HG02973 (cell line): ENCODE results near the gene USP1.
A peak's percentile ranks its signal among the peaks of the same experiment; 100 is the strongest.

Source experiments
- ATAC-seq: cut with Tn5 transposase; IDR thresholded peaks from one replicate; pipeline ENCODE4 v1.9.1; 2021; ENCODE audit warnings: moderate library complexity; ENCODE audit not compliant: unreplicated experiment

USP1 gene

DNA sequence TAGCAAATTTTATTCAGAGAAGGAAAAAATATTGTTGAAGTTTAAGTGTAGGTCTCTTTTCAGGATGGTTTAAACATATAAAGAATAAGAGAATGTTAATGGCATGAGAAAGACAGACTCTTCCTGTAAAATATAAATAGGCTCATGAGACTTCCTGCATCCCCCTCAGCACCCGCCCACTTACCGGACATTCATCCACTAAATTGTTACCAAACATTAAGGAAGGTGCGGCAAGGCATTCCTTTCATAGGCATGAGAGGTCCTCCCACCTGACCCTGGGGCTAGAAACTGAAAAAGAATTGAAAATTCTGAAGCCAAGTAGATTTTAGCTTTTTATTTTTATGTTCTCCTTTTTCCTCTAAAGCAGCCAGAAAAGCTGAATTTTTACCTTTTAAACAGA lies 10.6 kb upstream of the USP1 start:
- ATAC-seq: no peak

DNA sequence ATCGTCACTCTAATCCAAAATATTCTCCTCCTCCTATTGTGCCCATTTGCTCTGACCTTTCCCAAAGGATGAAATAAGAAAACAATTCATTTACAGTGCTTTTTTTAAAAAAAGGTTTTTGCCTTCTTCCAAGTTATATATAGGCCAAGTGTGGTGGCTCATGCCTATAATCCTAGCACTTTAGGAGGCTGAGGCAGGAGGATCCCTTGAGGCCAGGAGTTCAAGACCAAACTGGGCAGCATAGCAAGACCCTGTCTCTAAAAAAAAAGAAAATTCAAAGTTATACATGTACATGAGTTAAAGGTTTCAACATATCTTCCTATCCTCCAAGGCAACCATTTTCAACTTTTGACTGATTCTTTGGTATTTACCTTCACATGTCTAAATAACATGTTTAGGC lies 10.1 kb upstream of the USP1 start:
- no peak for ATAC-seq

DNA sequence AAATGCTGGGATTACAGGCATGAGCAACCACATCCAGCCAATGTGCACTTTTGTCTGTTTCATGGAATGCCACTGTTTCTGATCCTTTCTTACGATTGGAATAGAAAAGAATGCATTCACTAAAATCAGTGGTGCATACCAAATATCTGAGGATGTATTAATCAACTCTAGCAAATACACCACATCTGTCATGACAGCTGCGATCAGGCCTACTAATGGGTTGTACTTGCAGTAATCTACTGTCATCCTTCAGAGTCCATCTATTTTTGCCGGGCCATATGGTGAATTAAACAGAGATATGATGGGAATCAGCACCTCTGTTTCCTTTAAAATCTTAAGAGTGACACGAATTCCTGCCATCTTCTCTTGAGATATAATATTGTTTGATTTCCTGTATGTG lies 8.5 kb upstream of the USP1 start:
- no peak for ATAC-seq

DNA sequence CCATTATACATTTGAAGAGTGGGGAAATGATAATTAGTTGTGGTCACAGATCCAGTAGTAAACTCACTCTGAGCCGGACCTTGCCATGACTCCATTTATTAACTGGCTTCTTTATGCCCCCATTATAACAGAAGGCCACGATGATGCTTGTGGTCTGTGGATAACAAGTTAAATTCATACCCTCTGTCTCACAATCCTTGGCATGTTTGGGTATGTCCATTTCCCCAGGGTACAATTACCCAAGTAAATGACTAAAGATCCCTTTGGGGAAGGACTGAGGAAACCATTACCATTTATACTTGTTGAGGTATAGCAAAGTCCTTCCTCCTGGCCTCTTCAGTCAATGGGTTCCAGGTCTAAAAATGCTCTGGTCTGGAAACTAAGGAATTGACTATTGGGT lies 7.3 kb upstream of the USP1 start:
- no peak for ATAC-seq

DNA sequence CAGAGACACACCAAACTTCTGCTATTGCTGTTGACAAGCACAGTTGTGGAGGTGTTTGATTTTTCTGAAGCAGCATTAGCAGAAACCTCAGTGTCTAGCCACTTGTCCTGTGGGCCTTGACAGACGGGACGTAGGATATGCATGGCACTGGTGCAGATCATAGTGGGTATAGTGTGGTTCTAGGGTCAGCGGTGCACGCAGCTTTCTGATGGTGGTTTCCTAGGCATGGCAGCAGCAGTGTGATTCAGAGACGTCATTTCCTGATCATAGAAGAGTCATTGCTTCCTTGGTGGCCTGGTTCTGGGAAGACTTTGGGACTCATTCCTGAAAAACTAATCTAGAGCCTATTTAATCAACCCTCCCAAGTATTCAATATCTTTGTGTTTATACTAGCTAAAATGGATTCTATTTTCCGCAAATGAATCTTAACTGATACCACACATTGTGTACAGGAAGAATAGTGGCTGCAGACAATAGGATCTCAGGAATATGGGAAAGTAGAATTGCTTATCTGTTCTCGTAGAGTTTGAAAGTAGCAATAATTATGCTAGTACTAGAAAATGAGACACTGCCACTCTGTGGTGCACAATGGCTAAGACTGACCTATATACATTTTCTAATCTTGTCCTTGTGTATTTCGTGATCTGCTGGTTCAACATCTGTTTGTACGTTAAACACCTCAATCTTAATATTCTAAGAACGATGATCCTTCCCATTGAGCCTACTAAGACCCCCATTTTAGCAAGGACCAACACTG lies 2.8 kb upstream of the USP1 start:
- ATAC-seq: no peak

DNA sequence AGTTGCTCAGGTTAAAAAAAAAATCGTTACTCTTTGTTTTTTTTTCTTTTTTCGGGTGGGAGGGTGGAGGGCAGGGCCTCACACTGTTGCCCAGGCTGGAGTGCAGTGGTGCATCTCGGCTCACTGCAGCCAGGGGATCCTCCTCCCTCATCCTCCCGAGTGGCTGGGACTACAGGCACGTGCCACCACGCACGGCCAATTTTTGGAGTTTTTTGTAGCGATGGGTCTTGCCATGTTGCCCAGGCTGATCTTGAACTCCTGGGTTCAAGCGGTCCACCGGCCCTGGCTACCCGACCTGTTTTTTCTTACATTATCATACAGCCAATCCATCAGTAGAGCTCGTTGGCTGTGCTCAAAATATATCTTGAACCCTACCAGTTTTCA lies 2.2 kb upstream of the USP1 start:
- no peak for ATAC-seq

DNA sequence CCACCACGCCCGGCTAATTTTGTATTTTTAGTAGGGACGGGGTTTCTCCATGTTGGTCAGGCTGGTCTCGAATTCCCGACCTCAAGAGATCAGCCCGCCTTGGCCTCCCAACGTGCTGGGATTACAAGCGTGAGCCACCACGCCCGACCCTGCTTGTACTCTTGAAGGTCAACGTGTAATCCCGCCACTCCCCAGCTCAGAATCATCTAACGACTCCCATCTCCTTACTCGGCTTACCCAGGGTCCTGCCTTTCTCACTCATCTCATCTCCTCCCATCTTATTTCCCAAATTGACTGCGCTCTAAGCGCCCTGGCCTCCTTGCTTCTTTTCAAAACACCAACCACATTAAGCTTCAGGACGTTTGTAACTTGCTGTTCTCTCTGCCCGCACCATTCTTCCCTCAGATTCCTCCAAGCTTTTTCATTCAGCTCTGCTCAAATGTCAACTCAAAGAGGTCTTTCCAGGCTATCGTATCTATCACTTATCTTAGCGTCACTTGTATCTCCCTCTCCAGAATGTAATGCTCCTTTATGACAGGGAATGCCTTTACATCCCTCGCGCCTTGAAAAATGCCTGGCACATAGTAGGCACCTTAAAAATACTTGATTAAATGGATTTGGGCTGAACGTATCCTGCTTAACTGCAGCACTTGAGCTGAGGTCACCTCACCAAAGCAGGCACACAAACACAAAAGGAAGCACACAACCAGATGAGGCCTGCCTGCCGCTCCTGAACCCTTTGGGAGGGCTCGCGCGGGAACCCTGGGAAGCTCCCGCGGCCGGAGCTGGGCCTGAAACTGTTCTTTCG lies 1.4 kb upstream of the USP1 start:
- ATAC-seq: no peak

DNA sequence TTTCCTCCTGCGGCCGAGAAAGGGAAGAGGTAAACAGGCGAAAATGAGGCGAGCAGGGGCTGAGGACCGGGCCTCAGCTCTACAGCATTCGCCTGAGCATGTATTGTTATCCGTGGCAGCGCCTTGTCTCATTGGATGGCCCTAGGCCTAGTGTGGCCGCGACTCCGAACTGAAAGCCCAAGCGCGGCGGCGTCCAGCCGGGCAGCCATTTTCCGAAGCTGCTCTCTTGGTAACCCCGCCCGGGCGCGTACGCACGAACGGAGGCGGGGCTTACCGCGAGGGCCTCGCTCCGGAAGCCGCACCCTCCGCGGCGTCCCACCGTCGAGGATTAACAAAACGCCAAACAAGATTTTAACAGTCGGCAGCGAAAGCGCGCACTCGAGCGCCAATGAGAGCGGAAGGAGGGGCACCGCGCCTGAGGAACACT lies 797 bp upstream of the USP1 start:
- ATAC-seq: peak; percentile 53

DNA sequence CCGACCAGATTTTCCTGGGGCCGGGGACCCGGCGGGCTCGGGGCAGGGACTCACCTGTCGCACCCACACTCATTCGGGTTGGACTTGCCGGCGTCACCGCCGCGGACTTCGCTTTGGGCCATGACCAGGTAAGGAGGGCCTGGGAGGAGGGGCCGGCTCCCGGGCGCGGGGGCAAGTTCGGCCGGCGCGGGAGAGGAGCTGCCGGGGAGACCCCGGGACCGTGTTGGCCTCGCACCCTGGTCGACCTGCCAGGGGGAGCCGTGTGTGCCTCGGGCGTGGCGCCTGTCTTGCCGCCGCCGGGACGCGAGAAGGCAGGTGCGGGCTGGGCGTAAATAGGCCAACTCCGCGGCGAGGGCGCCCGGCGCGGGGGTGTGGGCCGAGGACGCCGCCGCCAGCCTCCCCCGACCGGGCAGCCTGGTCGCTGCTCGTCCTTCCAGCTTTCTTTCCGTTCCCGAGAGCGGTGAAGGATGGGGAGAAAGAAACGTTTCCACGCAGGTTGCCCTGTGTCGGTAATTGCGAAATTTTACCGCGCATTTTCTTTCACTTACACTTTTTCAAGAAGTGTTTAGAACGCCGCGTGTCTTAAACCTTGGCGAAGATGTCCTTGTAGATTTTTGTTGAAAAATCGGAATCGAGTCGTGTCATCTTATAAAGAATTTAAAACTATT lies 558 bp downstream of the USP1 start:
- no peak for ATAC-seq

DNA sequence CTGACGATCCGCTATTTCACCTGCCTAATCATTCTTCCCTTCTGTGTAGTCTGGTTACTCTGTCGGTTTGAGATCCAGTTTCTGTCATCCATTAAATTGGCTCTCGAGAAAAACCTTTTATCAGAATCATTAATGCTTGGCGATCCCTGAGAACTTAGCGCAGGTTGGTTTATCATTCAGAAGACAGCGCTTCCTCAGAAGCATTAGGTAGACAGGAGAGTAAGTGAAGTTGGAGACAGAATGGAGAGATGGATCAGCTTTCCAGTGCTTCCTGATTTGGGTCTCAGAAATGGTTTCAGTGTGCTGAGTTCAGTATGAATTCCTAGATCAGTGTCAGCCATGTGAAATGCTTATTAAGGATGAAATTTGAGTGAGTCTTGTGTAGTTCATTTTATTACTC lies 1.3 kb downstream of the USP1 start:
- no peak for ATAC-seq

DNA sequence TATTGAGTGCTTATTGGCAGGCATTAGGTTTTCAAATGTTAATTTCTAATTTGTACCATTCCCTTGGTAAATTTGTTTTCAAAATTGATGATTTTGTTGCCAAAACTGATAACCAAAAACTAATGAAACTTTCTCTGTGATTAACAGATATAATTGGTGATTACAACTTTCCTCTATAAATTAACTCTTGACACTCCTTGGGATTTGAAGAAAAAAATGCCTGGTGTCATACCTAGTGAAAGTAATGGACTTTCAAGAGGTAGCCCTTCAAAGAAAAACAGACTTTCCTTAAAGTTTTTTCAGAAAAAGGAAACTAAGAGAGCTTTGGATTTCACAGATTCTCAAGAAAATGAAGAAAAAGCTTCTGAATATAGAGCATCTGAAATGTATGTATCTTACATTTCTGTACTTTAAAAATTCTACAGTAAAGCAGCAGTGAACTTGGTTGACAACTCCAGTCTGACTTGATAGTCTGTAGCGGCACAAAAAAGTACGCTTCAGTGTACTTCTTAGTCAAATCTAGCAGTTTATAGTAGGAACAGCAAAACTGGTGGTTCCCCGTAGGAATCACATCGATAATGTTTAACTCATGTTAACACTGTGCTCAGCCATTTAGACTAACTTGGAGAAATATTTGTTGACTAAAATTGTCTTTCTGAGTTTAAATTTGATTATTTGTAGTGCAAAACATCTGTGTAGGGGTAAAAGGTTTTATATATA lies 3.0 kb downstream of the USP1 start:
- peak; percentile 30 for ATAC-seq

DNA sequence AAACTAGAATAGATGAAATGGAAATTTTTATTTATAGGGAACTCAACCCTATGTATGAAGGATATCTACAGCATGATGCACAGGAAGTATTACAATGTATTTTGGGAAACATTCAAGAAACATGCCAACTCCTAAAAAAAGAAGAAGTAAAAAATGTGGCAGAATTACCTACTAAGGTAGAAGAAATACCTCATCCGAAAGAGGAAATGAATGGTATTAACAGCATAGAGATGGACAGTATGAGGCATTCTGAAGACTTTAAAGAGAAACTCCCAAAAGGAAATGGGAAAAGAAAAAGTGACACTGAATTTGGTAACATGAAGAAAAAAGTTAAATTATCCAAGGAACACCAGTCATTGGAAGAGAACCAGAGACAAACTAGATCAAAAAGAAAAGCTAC lies 7.9 kb downstream of the USP1 start:
- ATAC-seq: no peak

DNA sequence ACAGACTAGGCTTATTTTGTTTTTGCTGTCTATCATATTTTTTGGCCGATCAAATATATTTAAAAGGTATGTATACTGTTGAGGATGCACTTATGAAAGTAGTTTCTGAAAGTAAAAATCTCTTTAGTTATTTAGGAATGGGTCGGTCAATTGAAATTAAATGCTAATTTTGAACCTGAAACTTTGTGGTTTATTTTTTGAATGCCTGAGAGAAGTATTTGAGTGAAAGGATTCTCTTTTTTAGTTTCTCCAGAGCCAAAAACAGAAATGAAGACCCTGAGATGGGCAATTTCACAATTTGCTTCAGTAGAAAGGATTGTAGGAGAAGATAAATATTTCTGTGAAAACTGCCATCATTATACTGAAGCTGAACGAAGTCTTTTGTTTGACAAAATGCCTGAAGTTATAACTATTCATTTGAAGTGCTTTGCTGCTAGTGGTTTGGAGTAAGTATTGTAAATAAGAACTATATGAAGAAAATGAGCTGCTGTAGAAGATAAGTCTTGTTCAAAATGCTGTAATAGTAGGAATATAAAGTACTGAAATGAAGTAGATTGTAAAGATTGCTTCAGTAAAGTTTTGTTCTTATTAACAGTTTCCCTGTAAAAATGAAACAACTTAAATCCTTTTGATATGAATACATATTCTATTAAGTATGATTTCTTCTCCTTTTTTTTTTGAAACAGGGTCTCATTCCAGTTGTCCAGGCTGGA lies 11.5 kb downstream of the USP1 start:
- no peak for ATAC-seq

DNA sequence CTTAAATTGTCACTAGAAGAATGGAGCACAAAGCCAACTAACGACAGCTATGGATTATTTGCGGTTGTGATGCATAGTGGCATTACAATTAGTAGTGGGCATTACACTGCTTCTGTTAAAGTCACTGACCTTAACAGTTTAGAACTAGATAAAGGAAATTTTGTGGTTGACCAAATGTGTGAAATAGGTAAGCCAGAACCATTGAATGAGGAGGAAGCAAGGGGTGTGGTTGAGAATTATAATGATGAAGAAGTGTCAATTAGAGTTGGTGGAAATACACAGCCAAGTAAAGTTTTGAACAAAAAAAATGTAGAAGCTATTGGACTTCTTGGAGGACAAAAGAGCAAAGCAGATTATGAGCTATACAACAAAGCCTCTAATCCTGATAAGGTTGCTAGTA lies 13.5 kb downstream of the USP1 start:
- ATAC-seq: no peak

DNA sequence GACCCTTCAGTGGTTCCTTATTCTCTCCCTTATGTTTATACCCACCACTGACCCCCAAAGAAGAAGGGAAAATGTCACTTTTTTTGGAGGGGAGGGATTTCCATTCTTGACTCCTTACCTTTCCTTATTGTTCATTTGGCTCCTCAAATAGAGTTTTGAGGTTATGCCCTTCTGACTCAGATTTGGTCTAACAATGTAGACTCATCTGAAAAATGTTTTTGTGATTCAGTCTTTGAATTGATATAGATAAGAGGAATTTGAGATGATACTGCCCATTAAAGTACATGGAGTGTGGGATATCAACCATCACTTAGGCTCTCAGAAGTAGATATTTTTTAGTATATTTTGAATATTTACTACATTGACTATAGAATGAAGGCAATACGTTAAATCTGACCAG lies 16.1 kb downstream of the USP1 start:
- ATAC-seq: no peak

DNA sequence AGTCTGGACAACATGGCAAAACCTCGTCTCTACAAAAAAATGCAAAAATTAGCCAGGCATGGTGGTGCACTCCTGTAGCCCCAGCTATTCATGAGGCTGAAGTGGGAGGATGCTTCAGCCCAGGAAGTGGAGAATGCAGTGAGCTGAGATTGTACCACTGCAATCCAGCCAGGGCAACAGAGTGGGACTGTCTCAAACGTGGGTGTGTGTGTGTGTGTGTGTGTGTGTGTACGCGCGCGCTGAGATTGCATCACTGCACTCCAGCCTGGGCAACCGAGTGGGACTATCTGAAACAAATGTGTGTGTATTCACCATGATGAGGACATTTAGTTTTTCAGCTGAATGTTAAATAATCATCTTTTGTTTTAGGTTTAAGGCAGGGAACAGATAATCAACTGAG lies 21.1 kb downstream of the USP1 start:
- ATAC-seq: no peak

DNA sequence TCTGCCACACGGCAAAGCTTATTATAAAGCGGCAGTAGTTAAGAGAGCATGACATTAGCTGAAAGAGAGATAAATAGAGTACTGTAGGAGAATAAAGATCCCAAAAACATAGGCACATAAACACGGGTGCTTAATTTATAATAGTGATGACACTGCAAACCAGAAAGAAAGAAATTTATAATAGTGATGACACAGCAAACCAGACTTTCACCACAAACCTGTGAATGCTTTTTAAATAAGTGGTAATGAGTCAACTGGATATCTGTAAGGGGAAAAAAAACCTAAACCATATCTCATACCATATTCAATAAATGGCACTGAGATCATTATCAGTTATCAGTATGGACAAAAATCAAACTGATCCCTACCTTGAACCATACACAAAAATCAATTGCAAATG lies 25.5 kb downstream of the USP1 start:
- ATAC-seq: no peak

DNA sequence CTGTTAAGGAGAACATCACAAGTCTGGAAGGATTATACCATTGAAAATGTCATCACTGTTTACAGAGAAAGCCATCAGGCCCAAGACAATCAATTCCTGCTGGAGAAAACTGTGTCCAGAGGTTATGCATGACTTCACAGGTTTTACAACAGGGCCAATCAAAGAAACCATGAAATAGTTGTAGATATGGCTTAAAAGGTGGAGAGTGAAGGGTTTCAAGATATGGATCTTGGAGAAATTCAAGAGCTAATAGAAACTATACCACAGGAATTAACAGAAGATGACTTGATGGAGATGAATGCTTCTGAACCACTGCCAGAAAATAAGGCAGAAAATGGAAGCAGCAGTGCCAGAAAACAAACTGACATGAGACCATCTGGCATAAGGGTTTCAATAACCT lies 30.2 kb downstream of the USP1 start:
- ATAC-seq: no peak

DNA sequence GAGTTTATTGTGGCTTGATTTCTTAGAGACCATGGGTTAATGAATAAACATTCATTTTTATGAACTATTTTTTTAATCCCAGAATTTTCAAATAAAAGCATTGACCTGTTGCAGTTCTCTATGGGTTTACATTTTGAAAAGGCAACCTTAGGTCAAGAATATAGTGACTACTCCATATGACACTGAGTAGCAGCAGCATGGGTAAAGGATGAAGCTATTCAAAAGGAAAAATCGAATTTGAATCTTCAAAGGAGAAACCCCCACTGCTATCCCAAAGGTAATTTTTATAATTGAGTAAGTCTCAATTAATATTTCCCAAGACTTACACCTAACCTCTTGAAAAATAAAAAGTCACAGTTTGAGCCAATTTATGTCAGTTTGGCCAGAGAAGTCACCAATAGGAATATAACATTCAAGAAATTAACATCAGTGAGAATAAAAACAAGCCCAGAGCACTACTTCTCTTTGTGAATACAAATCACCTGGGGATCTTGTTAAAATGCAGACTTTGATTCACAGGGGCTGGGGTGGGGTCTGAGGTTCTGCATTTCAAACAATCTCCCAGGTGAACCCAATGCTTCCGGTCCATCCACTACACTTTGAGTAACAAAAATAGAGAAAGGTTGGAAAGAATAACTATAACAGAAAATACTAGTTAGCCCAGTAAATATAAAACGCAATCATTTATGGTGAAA lies 39.8 kb downstream of the USP1 start:
- ATAC-seq: no peak

DNA sequence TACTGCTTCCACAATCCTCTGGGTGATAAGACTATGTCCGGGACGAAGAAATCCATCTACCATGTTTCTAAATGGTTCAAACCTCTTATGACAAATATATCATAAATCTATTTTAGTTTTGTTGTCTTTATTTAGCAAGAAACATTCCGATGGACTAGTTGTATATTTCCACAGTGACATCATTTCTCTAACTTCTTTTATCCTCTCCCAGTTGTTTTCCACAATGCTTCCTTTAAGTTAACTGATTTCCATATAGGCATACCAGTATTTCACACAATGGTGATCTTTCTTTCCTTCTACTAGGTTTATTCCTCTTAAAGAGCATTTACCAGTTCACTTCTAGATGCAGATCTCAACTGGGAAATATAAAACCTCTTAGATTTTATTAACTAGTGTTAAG lies 44.8 kb downstream of the USP1 start:
- ATAC-seq: no peak
